Vagina (tissue), 2 donors: ENCODE results near the gene CMYA5.

Source experiments
- POLR2A ChIP-seq, 2 donors: fragments of 450-650 bp; IDR thresholded peaks; one replicate each; pipeline ENCODE4 v1.6.1; 2017; ENCODE audit warnings: antibody characterized with exemption in 2 of 2, mild to moderate bottlenecking in 2 of 2, moderate library complexity in 2 of 2
- TF ChIP-seq, protein P1 (sequence below), 3 experiments: fragments of 450-650 bp in 2 of 3; fragments of 200-600 bp in 1 of 3; sonication (generic) in 1 of 3; IDR thresholded peaks; one replicate each; pipeline ENCODE4 v1.5.1; 2017 to 2019; ENCODE audit warnings: antibody characterized with exemption in 3 of 3, mild to moderate bottlenecking in 2 of 3, moderate library complexity in 2 of 3

DNA sequence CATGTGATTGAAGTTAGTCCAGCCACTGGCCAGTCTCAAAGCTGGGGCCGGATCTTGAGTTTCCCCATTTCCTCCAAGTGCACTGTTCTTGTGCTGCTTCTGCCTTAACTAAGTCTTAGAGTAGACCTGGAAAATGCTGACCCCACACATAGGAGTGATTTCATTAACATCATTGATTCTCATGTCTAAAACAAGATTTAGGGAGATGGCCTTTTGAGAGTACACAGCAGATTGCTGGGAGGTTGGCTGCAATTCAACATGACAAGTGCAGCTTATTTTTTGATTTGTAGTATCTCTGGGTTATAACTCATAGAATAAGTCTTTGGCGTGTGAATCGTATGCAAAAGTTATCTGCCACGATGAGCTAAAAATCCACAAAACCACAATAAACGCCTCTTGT is 131.0 kb downstream of the CMYA5 start:
- TF ChIP-seq, protein P1, sequence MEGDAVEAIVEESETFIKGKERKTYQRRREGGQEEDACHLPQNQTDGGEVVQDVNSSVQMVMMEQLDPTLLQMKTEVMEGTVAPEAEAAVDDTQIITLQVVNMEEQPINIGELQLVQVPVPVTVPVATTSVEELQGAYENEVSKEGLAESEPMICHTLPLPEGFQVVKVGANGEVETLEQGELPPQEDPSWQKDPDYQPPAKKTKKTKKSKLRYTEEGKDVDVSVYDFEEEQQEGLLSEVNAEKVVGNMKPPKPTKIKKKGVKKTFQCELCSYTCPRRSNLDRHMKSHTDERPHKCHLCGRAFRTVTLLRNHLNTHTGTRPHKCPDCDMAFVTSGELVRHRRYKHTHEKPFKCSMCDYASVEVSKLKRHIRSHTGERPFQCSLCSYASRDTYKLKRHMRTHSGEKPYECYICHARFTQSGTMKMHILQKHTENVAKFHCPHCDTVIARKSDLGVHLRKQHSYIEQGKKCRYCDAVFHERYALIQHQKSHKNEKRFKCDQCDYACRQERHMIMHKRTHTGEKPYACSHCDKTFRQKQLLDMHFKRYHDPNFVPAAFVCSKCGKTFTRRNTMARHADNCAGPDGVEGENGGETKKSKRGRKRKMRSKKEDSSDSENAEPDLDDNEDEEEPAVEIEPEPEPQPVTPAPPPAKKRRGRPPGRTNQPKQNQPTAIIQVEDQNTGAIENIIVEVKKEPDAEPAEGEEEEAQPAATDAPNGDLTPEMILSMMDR (IDR thresholded peaks at IDR 0.05), result no peak
- TF ChIP-seq POLR2A (IDR thresholded peaks at IDR 0.05), result no peak
